ENCODE results near the gene TTLL7.
"Not testable (repeated sequence)": the region's sequence is repeated elsewhere in the genome, so short reads cannot be mapped to it uniquely, and the experiment has no call there.

DNA sequence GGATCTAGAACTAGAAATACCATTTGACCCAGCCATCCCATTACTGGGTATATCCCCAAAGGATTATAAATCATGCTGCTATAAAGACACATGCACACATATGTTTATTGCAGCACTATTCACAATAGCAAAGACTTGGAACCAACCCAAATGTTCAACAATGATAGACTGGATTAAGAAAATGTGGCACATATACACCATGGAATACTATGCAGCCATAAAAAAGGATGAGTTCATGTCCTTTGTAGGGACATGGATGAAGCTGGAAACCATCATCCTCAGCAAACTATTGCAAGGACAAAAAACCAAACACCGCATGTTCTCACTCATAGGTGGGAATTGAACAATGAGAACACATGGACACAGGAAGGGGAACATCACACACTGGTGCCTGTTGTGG, 82.8 kb downstream of the TTLL7 start:
- not testable (repeated sequence) for TF ChIP-seq POLR2AphosphoS5 (IDR thresholded peaks at IDR 0.05)
- TF ChIP-seq, protein P1, sequence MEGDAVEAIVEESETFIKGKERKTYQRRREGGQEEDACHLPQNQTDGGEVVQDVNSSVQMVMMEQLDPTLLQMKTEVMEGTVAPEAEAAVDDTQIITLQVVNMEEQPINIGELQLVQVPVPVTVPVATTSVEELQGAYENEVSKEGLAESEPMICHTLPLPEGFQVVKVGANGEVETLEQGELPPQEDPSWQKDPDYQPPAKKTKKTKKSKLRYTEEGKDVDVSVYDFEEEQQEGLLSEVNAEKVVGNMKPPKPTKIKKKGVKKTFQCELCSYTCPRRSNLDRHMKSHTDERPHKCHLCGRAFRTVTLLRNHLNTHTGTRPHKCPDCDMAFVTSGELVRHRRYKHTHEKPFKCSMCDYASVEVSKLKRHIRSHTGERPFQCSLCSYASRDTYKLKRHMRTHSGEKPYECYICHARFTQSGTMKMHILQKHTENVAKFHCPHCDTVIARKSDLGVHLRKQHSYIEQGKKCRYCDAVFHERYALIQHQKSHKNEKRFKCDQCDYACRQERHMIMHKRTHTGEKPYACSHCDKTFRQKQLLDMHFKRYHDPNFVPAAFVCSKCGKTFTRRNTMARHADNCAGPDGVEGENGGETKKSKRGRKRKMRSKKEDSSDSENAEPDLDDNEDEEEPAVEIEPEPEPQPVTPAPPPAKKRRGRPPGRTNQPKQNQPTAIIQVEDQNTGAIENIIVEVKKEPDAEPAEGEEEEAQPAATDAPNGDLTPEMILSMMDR (IDR thresholded peaks at IDR 0.05): not testable (repeated sequence)
